ENCODE results near the gene ADAMTS7.
"Not testable (repeated sequence)": the region's sequence is repeated elsewhere in the genome, so short reads cannot be mapped to it uniquely, and the experiment has no call there.

Gene ADAMTS7

GRCh38 chr15:78828920-78829319, 17.7 kb upstream of the ADAMTS7 start:
- no peak for DNase-seq

DNA sequence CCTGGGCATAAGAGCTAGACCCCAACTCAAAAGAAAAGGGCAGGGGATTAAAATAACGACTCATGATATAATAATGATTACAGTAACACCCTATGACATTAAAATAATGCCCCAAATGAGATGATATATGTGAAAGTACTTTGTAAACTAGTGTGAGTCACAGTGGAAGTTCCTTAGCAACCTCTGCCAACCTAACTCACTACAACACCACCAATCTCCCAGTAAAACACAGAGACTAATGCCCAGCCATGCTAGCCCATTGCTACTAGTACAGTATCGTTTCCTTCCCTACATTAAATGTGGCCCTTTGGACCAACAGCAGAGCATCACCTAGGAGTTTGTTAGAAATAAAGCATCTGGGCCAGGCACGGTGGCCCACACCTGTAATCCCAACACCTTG, 11.2 kb upstream of the ADAMTS7 start:
- DNase-seq: no peak

- no peak for DNase-seq
Measured at GRCh38 chr15:78811825-78812183, 540 bp upstream of the ADAMTS7 start.

GRCh38 chr15:78810362-78811123, 721 bp downstream of the ADAMTS7 start:
- DNase-seq: no peak

GRCh38 chr15:78810003-78810361, 1.3 kb downstream of the ADAMTS7 start:
- DNase-seq: no peak

GRCh38 chr15:78808550-78808949, 2.7 kb downstream of the ADAMTS7 start:
- DNase-seq: no peak

DNA sequence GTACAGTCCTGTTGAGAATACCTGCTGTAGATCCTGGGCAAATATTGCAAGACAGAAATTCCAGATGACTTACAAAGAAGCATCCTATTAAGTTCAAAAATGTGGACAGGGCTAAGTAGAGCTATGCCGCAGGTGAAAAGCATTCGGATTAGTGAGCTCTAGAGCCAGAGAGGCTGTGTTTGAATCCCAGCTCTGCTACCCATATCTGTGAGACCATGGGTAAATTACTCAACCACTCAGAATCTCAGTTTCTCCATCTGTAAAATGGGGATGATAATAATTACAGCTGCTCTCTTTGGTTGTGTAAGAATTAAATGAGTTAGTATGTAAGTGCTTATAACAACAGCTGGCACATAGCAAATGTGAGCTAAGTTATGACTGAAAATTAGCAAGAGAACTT, 3.9 kb downstream of the ADAMTS7 start:
- no peak for DNase-seq

GRCh38 chr15:78804391-78804792, 6.9 kb downstream of the ADAMTS7 start:
- DNase-seq: no peak

GRCh38 chr15:78800806-78801205, 10.5 kb downstream of the ADAMTS7 start:
- DNase-seq: no peak

GRCh38 chr15:78800189-78800588, 11.1 kb downstream of the ADAMTS7 start:
- DNase-seq: no peak

DNA sequence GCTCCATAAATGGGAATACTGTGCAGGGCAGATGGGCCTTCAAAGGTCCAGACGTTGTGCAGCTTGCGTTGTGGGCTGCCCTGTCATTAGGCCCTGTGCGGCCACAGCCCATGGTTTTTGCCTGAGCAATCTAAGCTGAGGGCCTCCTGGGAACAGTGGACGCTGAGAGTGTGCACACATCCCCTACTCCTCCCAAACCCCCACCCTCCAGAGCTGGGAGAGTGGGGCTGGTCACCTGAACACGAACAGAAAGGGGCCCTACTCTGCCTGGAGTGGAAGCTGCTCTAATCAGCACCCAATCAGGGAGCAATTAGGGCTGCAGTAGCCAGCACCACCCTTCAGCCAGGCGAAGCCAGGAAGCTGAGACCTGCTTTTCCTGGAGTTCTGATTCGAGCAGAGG, 12.2 kb downstream of the ADAMTS7 start:
- not testable (repeated sequence) for DNase-seq

DNA sequence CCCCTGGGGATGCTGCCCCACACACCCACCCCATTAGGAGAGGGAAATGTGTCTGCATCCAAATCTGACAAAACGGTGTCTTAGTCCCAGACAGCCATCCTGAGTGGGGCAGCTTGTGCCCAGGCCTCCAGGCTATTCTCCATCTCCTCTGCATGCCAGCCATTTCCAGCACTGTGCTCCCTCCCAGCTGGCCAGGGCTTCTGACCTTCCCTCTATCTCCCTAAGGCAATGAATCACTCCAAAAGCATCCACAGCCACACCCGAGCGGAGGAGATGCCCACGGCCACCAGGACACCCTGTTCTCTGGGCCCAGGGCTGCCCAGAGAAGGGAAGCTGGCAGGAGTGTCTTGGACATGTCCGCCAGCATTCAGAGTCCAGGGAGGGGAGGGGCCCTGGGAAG, 12.9 kb downstream of the ADAMTS7 start:
- not testable (repeated sequence) for DNase-seq

DNA sequence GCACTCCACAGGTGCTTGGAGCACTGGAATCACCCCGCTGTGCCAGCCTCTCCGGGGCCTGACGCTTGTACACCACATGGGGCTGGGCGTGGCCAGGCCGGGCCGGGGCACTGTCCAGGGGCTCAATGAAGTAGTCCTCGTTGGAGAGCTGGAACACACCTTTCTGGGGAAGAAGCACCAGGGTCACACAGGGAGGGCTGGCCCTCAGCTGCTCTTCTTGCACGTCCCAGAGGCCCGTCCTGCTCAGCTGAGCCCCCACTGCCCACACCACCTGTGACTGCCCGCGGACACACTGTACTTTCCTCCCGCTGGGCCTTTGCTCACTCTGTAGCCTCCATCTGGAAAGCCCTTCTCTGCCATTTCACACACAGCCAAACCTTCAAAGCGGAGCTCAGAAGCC, 13.3 kb downstream of the ADAMTS7 start:
- no peak for DNase-seq

DNA sequence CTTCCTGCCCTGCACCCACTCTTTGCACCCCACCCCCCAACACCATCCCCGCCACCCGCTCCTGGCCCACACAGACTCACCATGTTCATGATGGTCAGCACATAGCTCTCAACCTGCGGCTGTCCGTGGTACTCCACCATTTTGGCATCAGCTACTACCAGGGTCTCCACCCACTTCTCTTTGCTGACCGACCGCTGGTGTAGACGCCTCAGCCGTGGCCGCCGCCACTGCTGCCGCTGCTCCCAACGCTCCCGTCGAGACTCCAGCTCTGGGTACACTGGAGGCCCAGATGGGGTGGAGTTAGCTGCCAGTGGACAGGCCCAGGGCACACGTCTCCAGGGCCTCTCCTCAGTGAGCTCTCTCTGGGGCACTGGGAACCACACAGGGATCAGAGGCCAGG, 14.8 kb downstream of the ADAMTS7 start:
- no peak for DNase-seq

DNA sequence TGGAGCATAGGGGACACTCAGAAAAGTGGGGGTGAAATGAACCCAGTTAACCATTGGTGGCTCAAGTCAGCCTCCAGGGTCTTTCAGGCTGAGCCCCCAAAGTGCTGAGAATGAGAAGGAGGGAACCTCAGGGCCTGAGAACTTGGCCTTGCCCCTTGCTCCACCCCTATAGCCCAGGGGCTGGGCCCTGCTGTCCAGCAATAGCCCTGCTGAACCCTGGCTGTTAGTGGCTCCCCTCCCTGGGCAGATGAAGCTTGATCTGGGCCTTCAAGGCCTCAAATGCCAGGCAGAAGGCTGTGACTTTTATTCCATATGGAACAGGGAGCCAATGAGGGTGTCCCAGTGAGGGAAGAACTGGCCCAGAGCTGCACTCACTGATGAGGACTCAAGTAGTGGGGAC, 16.2 kb downstream of the ADAMTS7 start:
- DNase-seq: no peak

GRCh38 chr15:78794446-78794845, 16.8 kb downstream of the ADAMTS7 start:
- not testable (repeated sequence) for DNase-seq

DNA sequence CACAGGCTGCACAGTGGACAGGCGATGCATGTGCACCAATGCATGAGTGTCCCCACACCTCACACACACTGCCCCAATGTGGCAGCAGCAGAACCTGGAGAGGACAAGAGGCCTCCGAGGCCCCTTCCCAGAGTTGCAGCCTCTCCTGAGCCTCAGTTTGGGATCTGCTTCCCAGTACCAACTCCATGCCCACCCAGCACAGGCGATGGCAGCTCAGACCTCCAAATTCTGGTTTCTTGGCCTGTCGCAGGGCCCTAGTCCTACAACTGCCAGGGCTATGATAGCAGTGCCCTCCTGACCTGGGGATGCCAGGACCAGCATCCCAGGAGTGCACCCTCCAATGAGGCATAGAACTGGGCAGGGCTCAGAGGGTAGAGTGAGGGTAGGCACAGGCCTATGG, 19.9 kb downstream of the ADAMTS7 start:
- no peak for DNase-seq

DNA sequence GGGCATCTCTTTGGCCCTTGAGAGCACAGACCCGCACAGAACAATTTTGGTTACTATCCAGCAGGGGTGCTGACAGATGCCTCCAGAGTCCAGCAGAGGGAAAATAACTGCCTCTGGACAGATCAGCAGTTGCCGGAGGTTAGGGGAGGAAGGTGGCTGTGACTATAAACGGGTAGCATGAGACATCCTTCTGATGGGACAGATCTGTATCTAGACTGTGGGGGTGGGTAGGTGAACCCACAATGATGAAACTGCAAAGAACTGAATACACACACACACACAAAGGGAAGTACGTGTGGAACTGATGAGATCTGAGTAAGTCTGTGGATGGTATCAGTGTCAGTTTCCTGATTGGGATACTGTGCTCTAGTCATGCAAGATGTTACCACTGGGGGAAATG, 21.2 kb downstream of the ADAMTS7 start:
- DNase-seq: no peak

DNA sequence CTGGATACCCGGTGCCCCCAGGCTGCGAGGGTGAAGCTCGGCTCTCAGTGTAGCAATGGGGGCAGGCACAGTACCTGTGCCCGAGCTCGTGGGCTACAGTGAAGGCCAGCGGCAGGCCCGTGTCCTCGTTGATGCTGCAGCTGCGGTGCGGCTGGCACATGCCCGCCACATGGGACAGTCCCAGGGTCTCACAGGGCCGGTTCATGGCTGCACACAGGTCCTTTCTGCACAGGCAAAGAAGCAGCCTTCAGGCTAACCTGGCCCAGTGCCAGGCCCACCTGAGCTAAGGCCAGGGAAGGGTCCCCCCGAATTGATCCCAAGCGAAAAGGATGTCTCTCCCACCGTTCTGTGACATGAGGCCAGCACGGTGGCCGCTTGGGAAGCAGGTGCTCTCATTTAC, 21.6 kb downstream of the ADAMTS7 start:
- no peak for DNase-seq

GRCh38 chr15:78788016-78788660, 23.1 kb downstream of the ADAMTS7 start:
- no peak for DNase-seq

DNA sequence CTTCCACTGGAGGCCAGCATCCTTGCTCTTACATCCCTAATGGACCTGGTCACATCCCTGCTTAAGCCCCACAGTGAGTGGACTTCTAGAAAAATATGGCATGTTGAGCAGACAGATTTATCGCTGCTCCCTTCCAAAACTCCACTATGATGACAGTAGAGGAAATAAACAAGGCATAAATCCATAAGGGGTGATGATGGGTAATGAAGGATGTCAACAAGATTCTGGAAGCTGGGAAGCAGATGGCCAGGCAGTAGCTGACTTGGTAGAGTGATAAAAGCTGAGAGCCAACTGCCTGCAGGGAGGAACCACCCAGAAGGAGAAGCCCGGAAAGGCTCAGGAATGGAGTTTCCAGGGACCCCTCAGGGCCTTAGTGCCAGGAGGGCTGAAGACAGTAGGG, 28.9 kb downstream of the ADAMTS7 start:
- not testable (repeated sequence) for DNase-seq

GRCh38 chr15:78781381-78781780, 29.9 kb downstream of the ADAMTS7 start:
- not testable (repeated sequence) for DNase-seq

- DNase-seq: not testable (repeated sequence)
Measured at GRCh38 chr15:78779975-78780374, 31.3 kb downstream of the ADAMTS7 start.

DNA sequence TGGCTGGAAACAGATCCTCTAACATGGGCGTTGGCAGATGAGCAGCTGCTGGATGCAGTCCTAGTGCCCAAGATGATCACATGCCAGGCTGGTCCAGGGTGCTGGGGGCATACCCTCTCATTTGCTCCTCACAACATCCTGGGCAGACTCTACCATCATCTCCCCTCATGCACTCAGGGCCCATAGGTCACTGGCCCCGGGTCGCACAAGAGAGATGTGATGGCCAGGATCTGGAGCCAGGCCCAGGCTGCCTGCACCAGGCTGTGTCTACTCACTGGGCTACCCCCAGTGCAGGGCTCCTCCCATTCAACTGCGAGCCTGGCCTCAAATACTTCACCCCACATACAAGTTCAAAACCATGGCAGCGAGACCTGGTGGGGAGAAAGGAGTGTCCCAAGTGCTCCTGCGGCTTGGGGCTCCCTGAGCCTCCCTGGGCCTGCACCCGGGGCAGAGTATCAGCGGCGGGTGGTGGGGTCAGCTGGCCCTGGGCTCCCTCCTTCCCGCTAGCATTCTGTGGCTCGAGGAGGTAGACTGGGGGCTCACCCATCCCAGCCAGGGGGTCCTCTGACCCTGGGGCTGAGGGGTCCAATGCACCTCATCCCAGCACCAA, 32.0 kb downstream of the ADAMTS7 start:
- DNase-seq: not testable (repeated sequence)
